GM21717 (cell line): ENCODE measurements around the gene DOK1.
A peak's percentile ranks its signal among the peaks of the same experiment; 100 is the strongest.

ENCODE experiments used
- ATAC-seq: cut with Tn5 transposase; IDR thresholded peaks from one replicate; pipeline ENCODE4 v1.9.1; 2021; ENCODE audit warnings: mild to moderate bottlenecking, moderate library complexity; ENCODE audit not compliant: unreplicated experiment

DOK1 gene

DNA sequence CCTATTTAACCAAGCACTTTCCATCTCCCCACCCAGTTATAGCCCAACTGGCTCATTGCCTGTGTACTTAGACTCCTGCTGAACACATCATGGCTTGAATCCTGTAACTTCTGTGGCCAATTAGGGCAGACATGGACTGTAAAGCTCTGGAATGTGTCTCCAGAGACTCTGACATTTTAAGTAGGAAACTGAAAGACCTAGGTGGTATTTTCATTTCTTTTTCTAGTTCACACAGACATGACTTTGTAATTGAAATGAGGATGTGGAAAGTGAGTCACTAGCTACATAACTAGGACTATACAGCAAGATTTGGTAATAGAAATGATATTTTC, 12.2 kb downstream of the DOK1 start:
- no peak for ATAC-seq

GRCh38 chr2:74567881-74568280, 13.4 kb downstream of the DOK1 start:
- ATAC-seq, result no peak

GRCh38 chr2:74569686-74570085, 15.2 kb downstream of the DOK1 start:
- ATAC-seq, result no peak

DNA sequence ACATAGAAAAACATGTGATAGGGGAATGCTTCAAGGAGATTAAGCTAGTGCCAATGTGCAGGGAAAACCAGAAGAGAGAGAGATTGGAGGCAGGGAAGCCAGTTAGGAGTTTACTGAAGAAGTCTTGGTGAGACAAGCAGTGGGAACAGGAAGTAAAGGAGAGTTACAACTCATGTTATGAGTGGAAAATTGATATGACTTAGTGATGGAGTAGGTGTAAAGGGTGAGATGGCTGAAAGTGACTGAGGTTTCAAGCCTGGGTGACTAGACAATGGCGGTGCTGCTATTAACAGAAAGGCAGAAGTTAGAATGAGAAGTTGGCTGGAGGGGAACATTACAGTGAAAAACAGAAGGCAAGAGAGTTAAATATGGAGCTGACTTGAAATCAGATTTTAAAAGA, 16.5 kb downstream of the DOK1 start:
- ATAC-seq, result peak; percentile 62

DNA sequence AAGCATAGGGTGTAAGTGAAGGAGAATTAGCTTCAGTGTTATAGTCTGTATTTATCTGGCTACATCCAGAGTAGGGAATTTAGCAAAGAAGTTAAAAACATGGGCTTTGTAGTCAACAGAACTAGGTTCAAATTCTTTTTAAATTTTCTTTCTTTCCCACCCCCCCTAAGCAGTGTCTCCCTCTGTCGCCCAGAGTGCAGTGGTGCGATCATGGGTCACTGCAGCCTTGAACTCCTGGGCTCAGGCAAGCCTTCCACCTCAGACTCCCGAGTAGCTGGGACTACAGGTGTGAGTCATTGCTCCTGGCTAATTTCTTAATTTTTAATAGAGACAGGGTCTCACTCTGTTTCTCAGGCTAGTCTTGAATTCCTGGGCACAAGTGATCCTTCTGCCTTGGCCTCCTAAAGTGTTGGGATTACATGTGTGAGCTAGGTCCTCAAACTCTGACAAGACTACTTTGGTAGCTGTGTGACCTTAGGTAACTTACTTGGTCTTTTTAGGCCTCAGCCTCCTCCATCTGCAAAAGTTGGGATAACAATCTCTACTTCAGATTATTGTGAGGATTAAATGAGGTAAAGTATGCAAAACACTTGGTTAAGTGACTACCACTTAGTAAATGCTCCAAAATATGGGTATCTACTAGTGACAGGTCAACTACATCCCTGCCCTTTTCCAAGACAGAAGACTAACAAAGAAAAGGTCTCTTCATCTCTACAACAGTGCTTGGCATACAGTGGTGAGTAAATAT, 17.8 kb downstream of the DOK1 start:
- ATAC-seq, result no peak

DNA sequence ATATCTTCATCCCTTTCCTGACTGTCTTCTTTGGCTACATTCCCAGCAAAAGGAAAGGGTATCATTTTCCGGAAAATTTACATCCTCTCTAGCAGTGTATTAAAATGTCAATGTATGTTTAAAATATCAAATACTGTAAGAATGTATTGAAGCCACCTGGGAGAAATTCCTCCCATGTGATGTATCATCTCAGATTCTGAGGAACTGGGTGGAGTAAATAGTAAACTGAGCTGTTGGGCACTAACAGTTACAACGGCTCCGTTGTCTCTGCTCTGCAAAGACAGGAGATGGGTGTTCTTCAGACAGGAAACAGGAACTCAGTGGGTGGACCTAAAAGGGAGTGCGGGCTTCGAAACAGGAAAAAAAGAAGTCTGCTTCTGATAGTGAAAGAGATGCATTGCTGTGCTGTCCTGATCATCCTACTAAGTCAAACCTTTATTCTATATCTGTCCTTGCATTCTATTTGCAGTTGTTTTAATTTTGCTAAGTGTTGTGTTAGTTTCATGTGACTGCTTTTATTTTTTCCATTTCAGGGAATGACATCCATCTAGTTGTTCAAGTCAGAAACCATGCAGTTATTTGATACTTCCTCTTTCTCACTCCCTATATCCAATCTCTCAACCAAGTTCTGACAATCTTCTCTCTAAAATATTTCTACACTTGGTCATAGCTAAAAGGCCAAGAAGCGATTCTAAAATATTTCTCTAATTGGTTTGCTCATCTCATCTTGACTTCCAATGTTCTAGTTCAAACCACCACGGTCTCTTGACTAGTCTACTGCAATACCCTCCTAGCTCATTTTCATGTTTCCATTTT, 19.4 kb downstream of the DOK1 start:
- ATAC-seq, result no peak

- no peak for ATAC-seq
Measured at GRCh38 chr2:74575320-74575719, 20.8 kb downstream of the DOK1 start.

DNA sequence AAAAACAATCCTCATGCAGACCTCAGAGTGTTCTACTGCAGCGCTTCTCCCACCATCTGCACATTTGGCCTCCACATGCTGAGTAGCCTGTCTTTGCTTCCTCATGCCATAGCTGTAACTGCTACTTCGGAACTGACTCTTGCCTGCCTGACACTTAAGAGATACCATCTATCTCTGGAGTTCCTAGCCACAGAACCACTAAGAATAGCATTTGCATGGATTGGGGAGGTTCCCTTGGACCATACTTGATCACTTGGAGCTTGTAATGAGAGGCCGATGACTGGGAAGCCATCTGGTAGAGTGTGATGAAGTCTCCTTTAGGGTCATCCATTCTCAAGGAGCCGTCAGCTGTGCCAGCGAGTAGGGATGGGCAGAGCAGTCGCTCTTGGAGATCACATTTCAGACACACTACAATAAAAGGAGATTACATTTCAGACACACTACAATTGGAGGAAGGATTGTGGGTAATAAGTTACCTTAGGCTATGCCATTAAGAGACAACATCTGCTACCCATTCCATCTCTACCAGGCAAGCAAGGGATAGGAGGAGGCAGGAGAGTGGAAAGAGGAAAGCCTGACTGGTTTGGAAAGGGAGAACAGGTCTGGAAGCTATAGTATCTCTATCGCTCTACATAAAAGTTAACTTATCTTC, 21.8 kb downstream of the DOK1 start:
- no peak for ATAC-seq

GRCh38 chr2:74576863-74577229, 22.3 kb downstream of the DOK1 start:
- ATAC-seq, result no peak

GRCh38 chr2:74577448-74577847, 22.9 kb downstream of the DOK1 start:
- peak; percentile 35 for ATAC-seq

GRCh38 chr2:74578408-74578807, 23.9 kb downstream of the DOK1 start:
- peak; percentile 52 for ATAC-seq

GRCh38 chr2:74581463-74581862, 26.9 kb downstream of the DOK1 start:
- ATAC-seq, result no peak

DNA sequence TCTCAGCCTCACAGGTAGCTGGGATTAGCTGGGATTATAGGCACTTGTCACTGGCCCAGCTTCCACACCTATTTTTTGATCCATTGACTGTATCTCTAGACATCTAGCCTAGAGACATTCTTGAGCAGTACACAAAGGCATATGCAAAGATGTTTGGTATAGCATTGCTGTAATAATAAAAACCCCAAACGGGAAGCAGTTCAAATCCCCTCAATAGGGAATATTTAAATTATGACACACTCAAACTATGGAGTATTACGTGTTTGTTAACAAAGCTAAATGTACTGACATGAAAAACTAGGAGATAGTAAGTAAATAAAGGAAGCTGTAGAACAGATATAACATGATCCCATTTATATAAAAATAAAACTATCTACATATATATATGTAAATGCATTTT, 27.7 kb downstream of the DOK1 start:
- ATAC-seq, result no peak

GRCh38 chr2:74583504-74583903, 29.0 kb downstream of the DOK1 start:
- ATAC-seq, result no peak

DNA sequence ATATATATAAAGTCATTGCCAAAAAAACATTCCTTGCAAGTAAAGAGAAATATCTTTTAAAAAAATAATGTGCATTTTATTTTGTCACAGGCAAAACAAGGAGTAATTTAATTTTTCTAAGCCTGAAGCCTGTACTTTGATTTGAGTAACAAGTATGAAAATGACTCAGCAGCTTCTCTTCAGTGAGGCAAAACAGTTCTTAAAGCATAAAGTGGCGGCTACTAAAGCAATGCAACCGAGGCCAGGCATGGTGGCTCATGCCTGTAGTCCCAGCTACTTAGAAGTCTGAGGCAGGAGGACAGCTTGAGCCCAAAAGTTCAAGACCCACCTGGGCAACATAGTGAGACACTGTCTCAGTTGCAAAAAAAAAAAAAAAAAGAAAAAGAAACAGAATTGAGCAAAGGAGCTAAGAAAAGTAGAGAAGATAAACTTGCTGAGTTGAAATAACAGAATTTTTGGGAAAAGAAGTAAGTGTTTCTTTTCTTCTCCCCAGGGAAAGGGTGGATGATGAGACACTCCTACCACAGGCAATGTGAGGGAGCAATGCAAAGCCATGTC, 29.6 kb downstream of the DOK1 start:
- peak; percentile 57 for ATAC-seq

DNA sequence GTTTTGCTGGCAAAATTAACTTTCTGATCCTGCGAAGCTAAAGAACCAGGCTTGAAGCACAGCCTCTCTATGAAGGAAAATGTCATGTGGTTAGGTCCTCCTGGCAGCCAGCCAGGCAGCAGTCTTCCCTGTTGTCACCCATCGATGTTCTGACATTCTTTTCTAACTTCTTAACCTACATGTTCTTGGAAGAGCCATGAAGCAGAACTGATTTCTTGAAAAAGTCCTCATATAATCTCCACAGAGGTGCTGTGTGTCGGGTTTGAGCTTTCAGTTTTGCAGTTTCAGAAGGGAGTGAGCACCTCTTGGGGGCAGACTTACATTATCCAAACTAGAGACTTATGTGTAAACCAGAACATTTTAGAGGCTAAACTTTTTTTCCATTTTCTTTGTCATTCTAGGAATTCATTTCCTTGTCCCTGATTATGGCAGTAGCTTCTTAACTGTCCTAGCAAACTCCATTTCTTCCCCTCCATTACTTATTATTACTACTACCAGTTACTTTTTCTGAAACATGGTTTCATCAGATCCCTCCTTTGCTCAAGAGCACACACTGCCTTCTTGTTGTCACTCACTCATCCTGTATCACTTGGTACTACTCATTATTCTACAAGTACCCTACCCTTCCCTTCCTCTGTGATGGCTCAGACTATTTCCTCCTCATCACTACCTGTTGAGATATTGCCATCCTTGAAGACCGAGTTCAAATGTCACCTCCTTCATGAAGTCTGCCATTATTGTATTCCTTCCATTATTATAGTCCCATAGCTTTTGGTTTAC, 31.1 kb downstream of the DOK1 start:
- ATAC-seq, result no peak

DNA sequence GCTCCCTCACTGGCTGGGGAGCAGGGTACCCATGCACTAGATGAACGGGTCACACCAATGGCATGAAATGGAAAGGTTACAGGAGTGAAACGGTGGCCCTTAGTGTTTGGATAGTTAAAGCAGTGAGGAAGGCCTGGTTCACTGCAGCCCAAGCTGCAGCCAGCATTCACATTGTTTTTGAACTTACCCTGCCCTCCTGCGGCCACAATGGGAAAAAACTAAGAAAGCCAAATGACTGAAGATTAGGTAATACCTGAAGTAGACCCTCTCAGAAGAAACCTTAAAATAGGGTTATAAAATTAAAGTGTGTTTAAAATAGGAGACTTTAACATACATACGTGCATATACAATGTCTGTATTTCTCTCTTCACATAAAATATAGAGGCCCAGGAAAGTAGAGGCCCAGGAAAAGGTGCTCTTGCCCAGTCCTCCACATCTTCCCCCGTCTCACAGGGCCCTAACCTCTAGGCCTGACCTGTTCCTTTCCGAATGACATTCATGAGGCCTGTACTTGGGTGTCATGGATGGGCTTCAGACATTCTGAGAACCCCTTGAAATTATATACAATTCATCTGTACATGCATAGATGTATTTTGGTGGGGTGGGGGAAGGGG, 33.3 kb downstream of the DOK1 start:
- peak; percentile 60 for ATAC-seq

- ATAC-seq, result no peak
Measured at GRCh38 chr2:74588664-74589063, 34.1 kb downstream of the DOK1 start.

- no peak for ATAC-seq
Measured at GRCh38 chr2:74593826-74594772, 39.6 kb downstream of the DOK1 start.
